GM21360 (cell line): ENCODE data around the gene P4HA2.

Source experiments
- ATAC-seq: cut with Tn5 transposase; IDR thresholded peaks from one replicate; pipeline ENCODE4 v1.9.1; 2021; ENCODE audit warnings: mild to moderate bottlenecking, moderate library complexity; ENCODE audit not compliant: unreplicated experiment

The P4HA2 gene

GRCh38 chr5:132226516-132227234, 978 bp downstream of the P4HA2 start:
- no peak for ATAC-seq

GRCh38 chr5:132225165-132226032, 2.3 kb downstream of the P4HA2 start:
- no peak for ATAC-seq

GRCh38 chr5:132224716-132225115, 2.9 kb downstream of the P4HA2 start:
- ATAC-seq = no peak

GRCh38 chr5:132223861-132224260, 3.8 kb downstream of the P4HA2 start:
- no peak for ATAC-seq

GRCh38 chr5:132222649-132223038, 5.0 kb downstream of the P4HA2 start:
- ATAC-seq = peak; percentile 79

GRCh38 chr5:132221781-132222648, 5.6 kb downstream of the P4HA2 start:
- peak; percentile 16 for ATAC-seq

- ATAC-seq = no peak
Observed at GRCh38 chr5:132220491-132220890, 7.2 kb downstream of the P4HA2 start.

- no peak for ATAC-seq
Observed at GRCh38 chr5:132219981-132220380, 7.7 kb downstream of the P4HA2 start.

- no peak for ATAC-seq
Observed at GRCh38 chr5:132219289-132219970, 8.2 kb downstream of the P4HA2 start.

- ATAC-seq = no peak
Observed at GRCh38 chr5:132218321-132218720, 9.3 kb downstream of the P4HA2 start.

GRCh38 chr5:132215329-132215728, 12.3 kb downstream of the P4HA2 start:
- no peak for ATAC-seq

GRCh38 chr5:132214491-132214890, 13.2 kb downstream of the P4HA2 start:
- ATAC-seq = no peak

- ATAC-seq = no peak
Observed at GRCh38 chr5:132213666-132214065, 14.0 kb downstream of the P4HA2 start.

- ATAC-seq = no peak
Observed at GRCh38 chr5:132211787-132212186, 15.9 kb downstream of the P4HA2 start.

- ATAC-seq = no peak
Observed at GRCh38 chr5:132210944-132211343, 16.7 kb downstream of the P4HA2 start.

GRCh38 chr5:132209901-132210545, 17.6 kb downstream of the P4HA2 start:
- no peak for ATAC-seq

GRCh38 chr5:132209131-132209530, 18.5 kb downstream of the P4HA2 start:
- no peak for ATAC-seq

GRCh38 chr5:132207778-132208177, 19.9 kb downstream of the P4HA2 start:
- no peak for ATAC-seq

GRCh38 chr5:132206782-132207181, 20.9 kb downstream of the P4HA2 start:
- ATAC-seq = no peak
